Cardiac muscle cell (in vitro differentiated cells and primary cell): ENCODE results near the gene CCDC33. TPM values are rescaled to one million over a fixed set of nuclear protein-coding genes. Genes with fewer than 3 reads are reported as not detected.
"Not testable (repeated sequence)": the region's sequence is repeated elsewhere in the genome, so short reads cannot be mapped to it uniquely, and the experiment has no call there.

Experiments used
- DNase-seq, 2 donors: peaks; one replicate each; pipeline versions ENCODE4 v3.0.0 to v3.0.0-alpha.2; 2010 to 2017; ENCODE audit warnings: low read depth in 1 of 2, low spot score in 1 of 2
- H3K27ac ChIP-seq: fragments of 200-600 bp; sonication (generic); 2 replicates; pipeline ENCODE4 v1.5.1; 2016
- H3K27me3 ChIP-seq: fragments of 200-600 bp; sonication (generic); 2 replicates; pipeline ENCODE4 v1.6.0; 2016; ENCODE audit warnings: control low read depth
- H3K36me3 ChIP-seq: fragments of 200-600 bp; sonication (generic); 2 replicates; pipeline ENCODE4 v1.5.1; 2016; ENCODE audit warnings: control low read depth
- H3K4me1 ChIP-seq: fragments of 200-600 bp; sonication (generic); 2 replicates; pipeline ENCODE4 v1.8.1; 2017; ENCODE audit warnings: low read depth, mild to moderate bottlenecking, mixed run types
- H3K4me3 ChIP-seq: fragments of 200-600 bp; sonication (generic); 2 replicates; pipeline ENCODE4 v1.5.1; 2016; ENCODE audit warnings: mild to moderate bottlenecking
- H3K9me3 ChIP-seq: fragments of 200-600 bp; sonication (generic); 2 replicates; pipeline ENCODE4 v1.5.1; 2017; ENCODE audit warnings: low read depth, mild to moderate bottlenecking, control low read depth
- CTCF ChIP-seq: IDR thresholded peaks from 2 replicates; pipeline ENCODE4 v1.5.1; 2012; ENCODE audit warnings: low read depth, mild to moderate bottlenecking, low read length
- polyA plus RNA-seq: library from polyadenylated mRNA; unstranded; fragments of >200 nt; fragmentation: Nextera tagmentation; extraction: Ambion mirVana; gene quantifications from 2 replicates; pipeline ENCODE4 v1.2.1, GENCODE V29; 2016
- total RNA-seq: library from RNA; depleted of rRNA; stranded (reverse); fragments of >200 nt; gene quantifications from 2 replicates; pipeline ENCODE4 v1.2.3, GENCODE V29; 2016

CCDC33 gene
- total and polyA plus RNA-seq, 2 experiments from 2014 or later, result 3.1 to 9.5 TPM

- Histone ChIP-seq H3K27ac (no peak overlapping the region), H3K4me1 (no peaks in the 10 kb centered on the region), H3K9me3 (no peaks in the 10 kb centered on the region), H3K4me3 (no peak overlapping the region), H3K36me3 (no peaks in the 10 kb centered on the region), H3K27me3 (no peaks in the 10 kb centered on the region)
- TF ChIP-seq CTCF, result no peak
- no peak for DNase-seq
Observed at GRCh38 chr15:74349241-74349778, 113.2 kb downstream of the CCDC33 start.

GRCh38 chr15:74350295-74351275 lies 114.5 kb downstream of the CCDC33 start:
- DNase-seq, result no peak

GRCh38 chr15:74351670-74352069 lies 115.5 kb downstream of the CCDC33 start:
- no peaks in the 10 kb centered on the region for H3K27me3 ChIP-seq
- no peaks in the 10 kb centered on the region for H3K36me3 ChIP-seq
- H3K4me3 ChIP-seq, result no peak overlapping the region
- no peaks in the 10 kb centered on the region for H3K9me3 ChIP-seq
- no peak for TF ChIP-seq CTCF
- H3K27ac ChIP-seq, result no peak overlapping the region
- DNase-seq, result no peak
- no peaks in the 10 kb centered on the region for H3K4me1 ChIP-seq

More at GRCh38 chr15:74350295-74351275, 114.5 kb downstream of the CCDC33 start:
- no peaks in the 10 kb centered on the region for H3K9me3 ChIP-seq
- no peak overlapping the region for H3K4me3 ChIP-seq
- H3K27ac ChIP-seq, result no peak overlapping the region
- no peaks in the 10 kb centered on the region for H3K36me3 ChIP-seq
- TF ChIP-seq CTCF, result no peak
- no peaks in the 10 kb centered on the region for H3K27me3 ChIP-seq
- H3K4me1 ChIP-seq, result no peaks in the 10 kb centered on the region

- Histone ChIP-seq H3K4me3 (no peak overlapping the region), H3K4me1 (no peaks in the 10 kb centered on the region), H3K36me3 (no peaks in the 10 kb centered on the region), H3K27me3 (no peaks in the 10 kb centered on the region), H3K27ac (no peak overlapping the region), H3K9me3 (no peaks in the 10 kb centered on the region)
- no peak for TF ChIP-seq CTCF
- no peak for DNase-seq
Observed at GRCh38 chr15:74352393-74352910, 116.3 kb downstream of the CCDC33 start.

- not testable (repeated sequence) for H3K4me1 ChIP-seq, H3K27ac ChIP-seq, DNase-seq, H3K36me3 ChIP-seq, H3K27me3 ChIP-seq, H3K4me3 ChIP-seq, H3K9me3 ChIP-seq
Observed at GRCh38 chr15:74353992-74354391, 117.9 kb downstream of the CCDC33 start.

- H3K27ac ChIP-seq, H3K4me3 ChIP-seq: not testable (repeated sequence)
Observed at GRCh38 chr15:74356050-74356449, 119.9 kb downstream of the CCDC33 start.

GRCh38 chr15:74357514-74357913 lies 121.4 kb downstream of the CCDC33 start:
- H3K9me3 ChIP-seq, H3K27ac ChIP-seq, H3K4me1 ChIP-seq, H3K36me3 ChIP-seq, H3K27me3 ChIP-seq, DNase-seq, H3K4me3 ChIP-seq: not testable (repeated sequence)

More at GRCh38 chr15:74356050-74356449, 119.9 kb downstream of the CCDC33 start:
- not testable (repeated sequence) for DNase-seq, H3K9me3 ChIP-seq, H3K36me3 ChIP-seq, H3K4me1 ChIP-seq, H3K27me3 ChIP-seq

- not testable (repeated sequence) for H3K27me3 ChIP-seq, H3K36me3 ChIP-seq, H3K27ac ChIP-seq, DNase-seq, H3K4me3 ChIP-seq, H3K4me1 ChIP-seq, H3K9me3 ChIP-seq
Observed at GRCh38 chr15:74359376-74359775, 123.2 kb downstream of the CCDC33 start.

- H3K4me3 ChIP-seq, H3K27me3 ChIP-seq, DNase-seq, H3K9me3 ChIP-seq, H3K36me3 ChIP-seq, H3K4me1 ChIP-seq, H3K27ac ChIP-seq: not testable (repeated sequence)
Observed at GRCh38 chr15:74360855-74361254, 124.7 kb downstream of the CCDC33 start.
